CD4-positive, alpha-beta memory T cell (primary cell): ENCODE data around the gene SPINDOC. TPM values are rescaled to one million over a fixed set of nuclear protein-coding genes. Genes with fewer than 3 reads are reported as not detected.

Source experiments
- CTCF ChIA-PET: fragments of 350-600 bp; sonication (Branson Sonifier 250); formaldehyde crosslinking; loops from one replicate; lab custom pipeline; 2021; ENCODE audit warnings: inconsistent platforms; ENCODE audit not compliant: partially characterized antibody; lab: Charles Lee
- POLR2A ChIA-PET: fragments of 350-600 bp; sonication (Branson Sonifier 250); formaldehyde crosslinking; loops from one replicate; lab custom pipeline; 2021; ENCODE audit not compliant: partially characterized antibody; lab: Charles Lee
- DNase-seq, 5 donors: peaks; one replicate each; pipeline versions ENCODE4 v3.0.0 to v3.0.0-alpha.2; 2020 to 2022; ENCODE audit warnings: mixed read lengths in 1 of 5
- H3K27ac ChIP-seq: one replicate; pipeline ENCODE4 v1.7.0; 2013; ENCODE audit warnings: low read depth, low read length
- H3K27me3 ChIP-seq: 2 replicates; pipeline ENCODE4 v1.7.0; 2013; ENCODE audit warnings: mild to moderate bottlenecking, low read length, moderate library complexity; ENCODE audit not compliant: insufficient read depth
- H3K36me3 ChIP-seq: 2 replicates; pipeline ENCODE4 v1.7.0; 2013; ENCODE audit warnings: mild to moderate bottlenecking, low read length, moderate library complexity; ENCODE audit not compliant: insufficient read depth
- H3K4me1 ChIP-seq: 2 replicates; pipeline ENCODE4 v1.7.0; 2013; ENCODE audit warnings: mild to moderate bottlenecking, low read length, moderate library complexity; ENCODE audit not compliant: insufficient read depth
- H3K4me3 ChIP-seq, 2 donors: one replicate each; pipeline ENCODE4 v1.7.0; 2013; ENCODE audit warnings: low read length in 2 of 2, mild to moderate bottlenecking in 1 of 2
- H3K9me3 ChIP-seq, 2 donors: one replicate each; pipeline ENCODE4 v1.7.0; 2013; ENCODE audit warnings: low read length in 2 of 2, control low read depth in 1 of 2; ENCODE audit not compliant: control insufficient read depth in 1 of 2
- H3K27ac Mint-ChIP-seq, 7 donors: one replicate each; pipeline ENCODE4 v1.8.0; 2020 to 2021; ENCODE audit warnings: mixed read lengths in 7 of 7, mild to moderate bottlenecking in 6 of 7, inconsistent platforms in 3 of 7, moderate library complexity in 3 of 7
- H3K27me3 Mint-ChIP-seq, 2 donors: one replicate each; pipeline ENCODE4 v1.8.0; 2020 to 2021; ENCODE audit warnings: mixed read lengths in 2 of 2
- H3K36me3 Mint-ChIP-seq, 2 donors: one replicate each; pipeline ENCODE4 v1.8.0; 2020 to 2021; ENCODE audit warnings: mixed read lengths in 2 of 2, inconsistent platforms in 1 of 2, mild to moderate bottlenecking in 1 of 2
- H3K4me1 Mint-ChIP-seq, 4 donors: one replicate each; pipeline ENCODE4 v1.8.0; 2020 to 2021; ENCODE audit warnings: mixed read lengths in 4 of 4, mild to moderate bottlenecking in 1 of 4
- H3K4me3 Mint-ChIP-seq, 8 donors: one replicate each; pipeline ENCODE4 v1.8.0; 2020 to 2021; ENCODE audit warnings: mixed read lengths in 8 of 8, mild to moderate bottlenecking in 7 of 8, moderate library complexity in 6 of 8, inconsistent platforms in 3 of 8
- H3K9me3 Mint-ChIP-seq, 8 donors: one replicate each; pipeline ENCODE4 v1.8.0; 2020 to 2021; ENCODE audit warnings: mixed read lengths in 8 of 8, mild to moderate bottlenecking in 5 of 8, inconsistent platforms in 3 of 8, moderate library complexity in 1 of 8
- intact Hi-C: fragments of 100-400 bp; cut with micrococcal nuclease; formaldehyde crosslinking; loops from one replicate; pipeline ENCODE4 v1.15.1; 2023
- polyA plus RNA-seq, 2 donors: library from polyadenylated mRNA; unstranded; fragments of 300-500 nt; fragmentation: Illumina TruSeq; gene quantifications; one replicate each; pipeline ENCODE4 v1.2.3, GENCODE V29; 2021
- total RNA-seq, 2 experiments: library from RNA; stranded (reverse); gene quantifications; one replicate each; pipeline ENCODE4 v1.2.3, GENCODE V29; 2021

Gene SPINDOC
- total and polyA plus RNA-seq, 4 experiments from 2014 or later, result 0.63 to 14.8 (median 6.5) TPM

DNA sequence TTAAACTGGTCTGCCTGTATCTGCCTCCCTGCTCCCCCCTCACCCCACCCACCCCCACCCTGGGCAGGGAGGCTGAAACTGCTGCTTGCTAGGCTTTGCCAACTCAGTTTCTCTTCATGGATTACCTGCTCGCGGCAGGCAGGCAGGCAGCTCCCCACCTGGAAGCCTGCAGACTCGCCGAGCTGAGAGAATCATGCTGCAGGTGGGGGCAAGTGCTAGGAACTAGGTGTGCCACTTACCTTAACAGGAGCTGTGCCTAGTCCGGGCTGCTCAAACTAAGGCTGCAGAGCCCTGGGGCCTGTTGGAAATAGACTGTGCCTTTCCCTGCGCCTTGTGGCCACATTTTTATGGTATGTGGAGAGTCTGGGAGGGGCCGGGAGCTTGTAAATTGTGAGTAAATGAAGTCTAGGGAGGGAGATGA lies 55.9 kb downstream of the SPINDOC start:
- no peaks in the 10 kb centered on the region for H3K27me3 ChIP-seq
- intact Hi-C loops, result no loop called here
- H3K4me1 ChIP-seq, result peaks cover 90% of the 10 kb centered on the region
- peak overlapping the region; percentile 43 for H3K27ac ChIP-seq
- peak overlapping the region; percentile 84 to 93 (median 86) for H3K27ac Mint-ChIP-seq
- ChIA-PET POLR2A (interaction anchor here (0.6 to 3.0 kb wide), 5 partner anchors 8 to 30 kb away, joined by 3 to 28 read pairs (median 4); partner anchors contain the start of gene MARK2), CTCF (interaction anchor here (1.1 to 4.9 kb wide), 2 partner anchors 31 to 77 kb away, joined by 3 to 37 read pairs; partner anchors contain the start of gene MARK2)
- peak overlapping the region in 1 of 2 donors; percentile 39 for H3K4me3 ChIP-seq
- H3K4me1 Mint-ChIP-seq, result peaks cover 59 to 91% (median 79%) of the 10 kb centered on the region in 4 donors
- H3K36me3 Mint-ChIP-seq, result peaks cover 4 to 13% of the 10 kb centered on the region in 2 donors
- no peaks in the 10 kb centered on the region for H3K36me3 ChIP-seq
- H3K4me3 Mint-ChIP-seq, result peak overlapping the region; percentile 26 to 86 (median 82)
- no peak for DNase-seq
- H3K27me3 Mint-ChIP-seq, result no peaks in the 10 kb centered on the region
- no peaks in the 10 kb centered on the region for H3K9me3 ChIP-seq
- no peaks in the 10 kb centered on the region for H3K9me3 Mint-ChIP-seq

DNA sequence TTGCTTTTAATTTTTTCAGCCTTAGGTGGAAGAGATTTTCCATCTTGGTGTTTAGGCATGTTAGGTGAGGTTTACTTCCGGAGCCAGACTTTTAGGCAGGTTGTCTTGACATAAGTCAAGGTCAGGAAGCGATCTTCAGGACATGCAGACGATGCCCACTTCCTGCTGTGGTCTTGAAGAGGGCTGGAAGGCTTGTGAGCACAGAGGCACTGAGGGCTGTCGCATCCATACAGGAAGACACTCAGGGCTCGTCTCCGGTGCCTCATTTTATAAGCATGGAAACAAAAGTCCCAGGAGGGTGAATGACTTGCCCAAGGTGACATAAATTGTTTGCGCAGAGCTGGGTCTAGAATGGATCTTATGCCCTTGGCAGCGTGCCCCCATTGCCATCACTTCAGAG lies 56.4 kb downstream of the SPINDOC start:
- peak overlapping the region; percentile 26 to 86 (median 82) for H3K4me3 Mint-ChIP-seq
- intact Hi-C loops, result no loop called here
- H3K9me3 ChIP-seq, result no peaks in the 10 kb centered on the region
- peaks cover 4 to 16% of the 10 kb centered on the region in 2 donors for H3K36me3 Mint-ChIP-seq
- ChIA-PET POLR2A (interaction anchor here (0.8 to 3.0 kb wide), 6 partner anchors 14 to 30 kb away, joined by 3 to 28 read pairs (median 6); partner anchors contain the start of gene MARK2), CTCF (interaction anchor here (1.0 to 4.9 kb wide), 4 partner anchors 7 to 76 kb away, joined by 3 to 37 read pairs (median 4); partner anchors contain the start of gene MARK2)
- no peaks in the 10 kb centered on the region for H3K27me3 Mint-ChIP-seq
- H3K4me1 Mint-ChIP-seq, result peaks cover 61 to 96% (median 83%) of the 10 kb centered on the region in 4 donors
- peak overlapping the region in 1 of 2 donors; percentile 39 for H3K4me3 ChIP-seq
- no peaks in the 10 kb centered on the region for H3K9me3 Mint-ChIP-seq
- no peaks in the 10 kb centered on the region for H3K36me3 ChIP-seq
- H3K4me1 ChIP-seq, result peaks cover 95% of the 10 kb centered on the region
- H3K27ac ChIP-seq, result peak overlapping the region; percentile 43
- H3K27me3 ChIP-seq, result no peaks in the 10 kb centered on the region
- DNase-seq, result peak; percentile 57 to 78 (median 63)
- H3K27ac Mint-ChIP-seq, result peak overlapping the region; percentile 84 to 93 (median 86)

GRCh38 chr11:63870351-63871140 lies 57.3 kb downstream of the SPINDOC start:
- Mint-ChIP-seq H3K4me3 (peak overlapping the region in 7 of 8 donors; percentile 25 to 86 (median 80)), H3K36me3 (peaks cover 4 to 19% of the 10 kb centered on the region in 2 donors), H3K4me1 (peaks cover 59 to 93% (median 81%) of the 10 kb centered on the region in 4 donors), H3K9me3 (no peaks in the 10 kb centered on the region), H3K27ac (peak overlapping the region; percentile 62 to 93 (median 86)), H3K27me3 (no peaks in the 10 kb centered on the region)
- DNase-seq, result no peak
- H3K36me3 ChIP-seq, result no peaks in the 10 kb centered on the region
- H3K27me3 ChIP-seq, result no peaks in the 10 kb centered on the region
- ChIA-PET POLR2A (interaction anchor here (0.7 to 3.0 kb wide), 7 partner anchors 14 to 31 kb away, joined by 3 to 28 read pairs (median 4); partner anchors contain the start of gene MARK2), CTCF (interaction anchor here (0.6 to 4.9 kb wide), 6 partner anchors 8 to 76 kb away, joined by 3 to 37 read pairs (median 3); partner anchors contain the start of gene MARK2)
- peak overlapping the region in 1 of 2 donors; percentile 8 for H3K4me3 ChIP-seq
- intact Hi-C loops, result no loop called here
- peaks cover 94% of the 10 kb centered on the region for H3K4me1 ChIP-seq
- peak overlapping the region; percentile 43 for H3K27ac ChIP-seq
- no peaks in the 10 kb centered on the region for H3K9me3 ChIP-seq

GRCh38 chr11:63871962-63872799 lies 58.9 kb downstream of the SPINDOC start:
- no peaks in the 10 kb centered on the region for H3K9me3 Mint-ChIP-seq
- H3K27ac Mint-ChIP-seq, result peak overlapping the region in 6 of 7 donors; percentile 12 to 89 (median 44)
- H3K27me3 Mint-ChIP-seq, result no peaks in the 10 kb centered on the region
- peak overlapping the region; percentile 2 for H3K27ac ChIP-seq
- peaks cover 87% of the 10 kb centered on the region for H3K4me1 ChIP-seq
- DNase-seq, result peak in 2 of 5 donors; percentile 43 to 60
- H3K36me3 Mint-ChIP-seq, result peaks cover 4 to 19% of the 10 kb centered on the region in 2 donors
- POLR2A ChIA-PET, result interaction anchor here (1.0 to 3.3 kb wide), 6 partner anchors 8 to 34 kb away, joined by 3 to 19 read pairs (median 4); partner anchors contain the start of gene MARK2
- intact Hi-C loops, result no loop called here
- H3K27me3 ChIP-seq, result no peaks in the 10 kb centered on the region
- H3K4me1 Mint-ChIP-seq, result peaks cover 47 to 82% (median 68%) of the 10 kb centered on the region in 4 donors
- H3K36me3 ChIP-seq, result peaks cover 8% of the 10 kb centered on the region
- peak overlapping the region in 7 of 8 donors; percentile 36 to 76 (median 46) for H3K4me3 Mint-ChIP-seq
- CTCF ChIA-PET, result interaction anchor here (1.0 to 2.2 kb wide), 4 partner anchors 13 to 35 kb away, joined by 3 to 12 read pairs (median 4); no protein-coding TSS in a partner anchor
- H3K4me3 ChIP-seq, result no peak overlapping the region
- H3K9me3 ChIP-seq, result no peaks in the 10 kb centered on the region

DNA sequence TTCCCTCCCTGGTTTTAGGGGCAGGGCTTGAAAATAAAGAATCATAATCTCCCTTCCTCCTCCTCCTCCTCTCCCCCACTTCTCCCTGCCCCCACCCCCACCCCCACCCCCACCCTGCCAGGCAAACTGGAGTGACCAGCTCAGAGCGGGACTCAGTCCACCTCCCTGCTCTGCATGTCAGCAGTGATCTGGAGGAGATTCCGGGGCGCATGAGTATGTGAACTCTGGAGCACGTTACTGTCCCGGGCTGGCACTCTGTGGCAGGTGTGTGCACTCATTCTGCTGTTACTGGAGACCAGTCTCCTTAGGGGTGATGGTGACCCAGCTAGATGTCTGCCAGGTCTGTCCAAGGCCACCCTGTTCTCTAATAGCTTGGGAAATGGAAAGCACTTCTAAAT lies 59.5 kb downstream of the SPINDOC start:
- H3K36me3 Mint-ChIP-seq, result peaks cover 4 to 19% of the 10 kb centered on the region in 2 donors
- ChIA-PET POLR2A (interaction anchor here (1.0 to 3.3 kb wide), 6 partner anchors 9 to 34 kb away, joined by 3 to 19 read pairs (median 4); partner anchors contain the start of gene MARK2), CTCF (interaction anchor here (0.7 to 2.2 kb wide), 7 partner anchors 10 to 105 kb away, joined by 3 to 12 read pairs (median 3); no protein-coding TSS in a partner anchor)
- H3K4me1 Mint-ChIP-seq, result peaks cover 47 to 78% (median 65%) of the 10 kb centered on the region in 4 donors
- intact Hi-C loops, result no loop called here
- no peaks in the 10 kb centered on the region for H3K27me3 Mint-ChIP-seq
- peak overlapping the region in 2 of 8 donors; percentile 58 to 62 for H3K4me3 Mint-ChIP-seq
- no peak for DNase-seq
- no peaks in the 10 kb centered on the region for H3K9me3 ChIP-seq
- H3K27me3 ChIP-seq, result no peaks in the 10 kb centered on the region
- H3K9me3 Mint-ChIP-seq, result no peaks in the 10 kb centered on the region
- H3K4me1 ChIP-seq, result peaks cover 81% of the 10 kb centered on the region
- H3K27ac Mint-ChIP-seq, result peak overlapping the region in 2 of 7 donors; percentile 35 to 56
- no peak overlapping the region for H3K27ac ChIP-seq
- peaks cover 8% of the 10 kb centered on the region for H3K36me3 ChIP-seq
- no peak overlapping the region for H3K4me3 ChIP-seq

- no peak for DNase-seq
- Mint-ChIP-seq H3K27ac (peak overlapping the region in 5 of 7 donors; percentile 27 to 56 (median 35)), H3K9me3 (no peaks in the 10 kb centered on the region), H3K4me1 (peaks cover 49 to 77% (median 65%) of the 10 kb centered on the region in 4 donors), H3K4me3 (peak overlapping the region in 2 of 8 donors; percentile 13 to 62), H3K27me3 (no peaks in the 10 kb centered on the region), H3K36me3 (peaks cover 2 to 22% of the 10 kb centered on the region in 2 donors)
- H3K27ac ChIP-seq, result no peak overlapping the region
- H3K9me3 ChIP-seq, result no peaks in the 10 kb centered on the region
- H3K4me3 ChIP-seq, result no peak overlapping the region
- peaks cover 75% of the 10 kb centered on the region for H3K4me1 ChIP-seq
- POLR2A ChIA-PET, result interaction anchor here (1.0 to 3.3 kb wide), 2 partner anchors 11 to 15 kb away, joined by 3 to 19 read pairs; no protein-coding TSS in a partner anchor
- CTCF ChIA-PET, result interaction anchor here (0.7 to 2.2 kb wide), 8 partner anchors 10 to 105 kb away, joined by 3 to 12 read pairs (median 3); no protein-coding TSS in a partner anchor
- intact Hi-C loops, result no loop called here
- peaks cover 8% of the 10 kb centered on the region for H3K36me3 ChIP-seq
- H3K27me3 ChIP-seq, result no peaks in the 10 kb centered on the region
Observed at GRCh38 chr11:63873311-63873710, 60.1 kb downstream of the SPINDOC start.
